Glutamatergic neuron (in vitro differentiated cells): ENCODE data around the gene EHMT2. TPM values are rescaled to one million over a fixed set of nuclear protein-coding genes. Genes with fewer than 3 reads are reported as not detected.
A peak's percentile ranks its signal among the peaks of the same experiment; 100 is the strongest.

Experiments used
- DNase-seq: peaks from one replicate; pipeline ENCODE4 v3.0.0; 2022
- H3K27ac Mint-ChIP-seq: one replicate; pipeline ENCODE4 v1.8.0; 2020; ENCODE audit warnings: mild to moderate bottlenecking, mixed read lengths, inconsistent platforms; ENCODE audit not compliant: unreplicated experiment
- H3K27me3 Mint-ChIP-seq: one replicate; pipeline ENCODE4 v1.8.0; 2020; ENCODE audit warnings: mild to moderate bottlenecking, moderate library complexity, mixed read lengths, inconsistent platforms; ENCODE audit not compliant: unreplicated experiment
- H3K36me3 Mint-ChIP-seq: one replicate; pipeline ENCODE4 v1.8.0; 2020; ENCODE audit warnings: mild to moderate bottlenecking, mixed read lengths, inconsistent platforms; ENCODE audit not compliant: unreplicated experiment
- H3K4me1 Mint-ChIP-seq: one replicate; pipeline ENCODE4 v1.8.0; 2020; ENCODE audit warnings: mild to moderate bottlenecking, low read depth, mixed read lengths, inconsistent platforms; ENCODE audit not compliant: unreplicated experiment
- H3K4me3 Mint-ChIP-seq: one replicate; pipeline ENCODE4 v1.8.0; 2020; ENCODE audit warnings: mild to moderate bottlenecking, mixed read lengths, inconsistent platforms; ENCODE audit not compliant: unreplicated experiment
- H3K9me3 Mint-ChIP-seq: one replicate; pipeline ENCODE4 v1.8.0; 2020; ENCODE audit warnings: mild to moderate bottlenecking, moderate library complexity, mixed read lengths, inconsistent platforms; ENCODE audit not compliant: unreplicated experiment
- CTCF ChIP-seq: fragments of 200-600 bp; sonication (generic); IDR thresholded peaks from one replicate; pipeline ENCODE4 v1.5.0; 2021; ENCODE audit not compliant: partially characterized antibody, unreplicated experiment
- total RNA-seq: library from RNA; stranded (reverse); fragmentation: NEBNext Ultra II Directional; extraction: Animal tissue kit (Norgen Biotek cat#: 25700); gene quantifications from one replicate; pipeline ENCODE4 v1.2.1, GENCODE V29; 2021; ENCODE audit not compliant: unreplicated experiment

Gene EHMT2
- total RNA-seq, 1 donor from 2014 or later: 113 TPM

GRCh38 chr6:31889331-31889972, 8.0 kb downstream of the EHMT2 start:
- no peak for DNase-seq
- H3K9me3 Mint-ChIP-seq: peaks cover 1% of the 10 kb centered on the region
- H3K27ac Mint-ChIP-seq: no peak overlapping the region
- no peak overlapping the region for H3K4me3 Mint-ChIP-seq
- H3K27me3 Mint-ChIP-seq: no peaks in the 10 kb centered on the region
- H3K36me3 Mint-ChIP-seq: peaks cover 5% of the 10 kb centered on the region
- no peaks in the 10 kb centered on the region for H3K4me1 Mint-ChIP-seq
- no peak for TF ChIP-seq CTCF

GRCh38 chr6:31888276-31889258, 8.9 kb downstream of the EHMT2 start:
- H3K4me3 Mint-ChIP-seq: no peak overlapping the region
- peak; percentile 75 for TF ChIP-seq CTCF
- peaks cover 1% of the 10 kb centered on the region for H3K9me3 Mint-ChIP-seq
- no peak overlapping the region for H3K27ac Mint-ChIP-seq
- H3K36me3 Mint-ChIP-seq: peaks cover 5% of the 10 kb centered on the region
- H3K27me3 Mint-ChIP-seq: no peaks in the 10 kb centered on the region
- peak; percentile 75 for DNase-seq
- H3K4me1 Mint-ChIP-seq: no peaks in the 10 kb centered on the region

- Mint-ChIP-seq H3K4me1 (peaks cover 3% of the 10 kb centered on the region), H3K9me3 (peaks cover 2% of the 10 kb centered on the region), H3K27ac (no peak overlapping the region), H3K4me3 (no peak overlapping the region), H3K27me3 (peaks cover 5% of the 10 kb centered on the region), H3K36me3 (peaks cover 5% of the 10 kb centered on the region)
- no peak for TF ChIP-seq CTCF
- no peak for DNase-seq
Measured at GRCh38 chr6:31887173-31888007, 10.1 kb downstream of the EHMT2 start.

- no peak for TF ChIP-seq CTCF
- peaks cover 8% of the 10 kb centered on the region for H3K27me3 Mint-ChIP-seq
- H3K36me3 Mint-ChIP-seq: peaks cover 5% of the 10 kb centered on the region
- H3K9me3 Mint-ChIP-seq: peaks cover 6% of the 10 kb centered on the region
- H3K4me1 Mint-ChIP-seq: peaks cover 7% of the 10 kb centered on the region
- no peak overlapping the region for H3K4me3 Mint-ChIP-seq
- no peak for DNase-seq
- H3K27ac Mint-ChIP-seq: no peak overlapping the region
Measured at GRCh38 chr6:31886541-31886991, 10.9 kb downstream of the EHMT2 start.
